ENCODE results near the gene F2RL3. TPM values are rescaled to one million over a fixed set of nuclear protein-coding genes. Genes with fewer than 3 reads are reported as not detected.
"Not testable (repeated sequence)": the region's sequence is repeated elsewhere in the genome, so short reads cannot be mapped to it uniquely, and the experiment has no call there.

The F2RL3 gene
- total RNA-seq, 4 donors from 2014 or later, result 1.3 to 12.9 (median 1.8) TPM

DNA sequence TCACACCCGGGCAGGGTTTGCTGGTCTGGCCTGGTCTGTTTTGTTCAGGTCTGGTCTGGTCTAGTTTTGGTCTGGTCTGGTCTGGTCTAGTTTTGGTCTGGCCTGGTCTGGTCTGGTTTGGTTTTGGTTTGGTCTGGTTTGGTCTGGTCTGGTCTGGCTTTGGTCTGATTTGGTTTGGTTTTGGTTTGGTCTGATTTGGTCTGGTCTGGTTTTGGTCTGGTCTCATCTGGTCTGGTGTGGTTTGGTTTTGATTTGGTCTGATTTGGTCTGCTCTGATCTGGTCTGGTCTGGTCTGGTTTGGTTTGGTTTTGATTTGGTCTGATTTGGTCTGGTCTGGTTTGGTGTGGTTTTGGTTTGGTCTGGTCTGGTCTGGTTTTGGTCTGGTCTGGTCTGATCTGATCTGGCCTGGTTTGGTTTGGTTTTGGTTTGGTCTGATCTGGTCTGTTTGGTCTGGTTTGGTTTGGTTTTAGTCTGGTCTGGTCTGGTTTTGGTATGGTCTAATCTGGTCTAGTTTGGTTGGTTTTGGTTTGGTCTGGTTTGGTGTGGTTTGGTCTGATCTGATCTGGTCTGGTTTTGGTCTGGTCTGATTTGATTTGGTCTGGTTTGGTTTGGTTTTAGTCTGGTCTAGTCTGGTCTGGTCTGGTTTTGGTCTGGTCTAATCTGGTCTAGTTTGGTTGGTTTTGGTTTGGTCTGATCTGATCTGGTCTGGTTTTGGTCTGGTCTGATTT is 14.4 kb upstream of the F2RL3 start:
- Histone ChIP-seq H3K27me3 (no peaks in the 10 kb centered on the region), H3K36me3 (peaks cover 2 to 84% (median 33%) of the 10 kb centered on the region in 3 donors)
- 88 to 90% methylated on average over 1 of the region's 1 CpG for WGBS, 2 donors

DNA sequence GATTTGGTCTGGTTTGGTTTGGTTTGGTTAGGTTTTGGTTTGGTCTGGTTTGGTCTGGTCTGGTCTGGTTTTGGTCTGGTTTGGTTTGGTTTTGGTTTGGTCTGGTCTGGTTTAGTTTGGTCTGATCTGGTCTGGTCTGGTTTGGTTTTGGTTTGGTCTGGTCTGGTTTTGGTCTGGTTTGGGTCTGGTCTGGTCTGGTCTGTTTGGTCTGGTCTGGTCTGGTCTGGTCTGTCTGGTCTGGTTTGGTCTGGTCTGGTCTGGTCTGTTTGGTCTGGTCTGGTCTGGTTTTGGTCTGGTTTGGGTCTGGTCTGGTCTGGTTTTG is 13.9 kb upstream of the F2RL3 start:
- not testable (repeated sequence) for DNase-seq (ENCODE audit: low spot score in 2 of 2); H3K27me3 ChIP-seq; H3K4me3 ChIP-seq; H3K9me3 ChIP-seq
- H3K4me1 ChIP-seq, result peaks cover 0 to 18% (median 0%) of the 10 kb centered on the region in 4 donors
- H3K27ac ChIP-seq, result peak overlapping the region in 1 of 4 donors; percentile 26
- H3K36me3 ChIP-seq, result peaks cover 2 to 84% (median 28%) of the 10 kb centered on the region in 3 donors

More for the DNA sequence above, 14.4 kb upstream of the F2RL3 start:
- no peak for TF ChIP-seq EP300 (IDR thresholded peaks at IDR 0.05)
- TF ChIP-seq POLR2A (IDR thresholded peaks at IDR 0.05), result no peak
- TF ChIP-seq CTCF (IDR thresholded peaks at IDR 0.05), result no peak
- H3K4me3 ChIP-seq, result no peak overlapping the region
- peaks cover 0 to 18% (median 0%) of the 10 kb centered on the region in 4 donors for H3K4me1 ChIP-seq
- peak overlapping the region in 2 of 4 donors; percentile 22 to 26 for H3K27ac ChIP-seq
- H3K9me3 ChIP-seq, result no peaks in the 10 kb centered on the region
- no peak for DNase-seq (ENCODE audit: low spot score in 2 of 2)

GRCh38 chr19:16875584-16876555 is 12.9 kb upstream of the F2RL3 start:
- peaks cover 0 to 18% (median 0%) of the 10 kb centered on the region in 4 donors for H3K4me1 ChIP-seq
- H3K27me3 ChIP-seq, result no peaks in the 10 kb centered on the region
- H3K27ac ChIP-seq, result no peak overlapping the region
- no peak for TF ChIP-seq EP300 (IDR thresholded peaks at IDR 0.05)
- TF ChIP-seq CTCF (IDR thresholded peaks at IDR 0.05), result no peak
- TF ChIP-seq POLR2A (IDR thresholded peaks at IDR 0.05), result no peak
- WGBS, 2 donors, result 89 to 95% methylated on average over 31 to 37 of the region's 39 CpGs
- H3K36me3 ChIP-seq, result peaks cover 2 to 84% (median 23%) of the 10 kb centered on the region in 3 donors
- no peak for DNase-seq (ENCODE audit: low spot score in 2 of 2)
- peaks cover 0 to 6% (median 0%) of the 10 kb centered on the region in 4 donors for H3K9me3 ChIP-seq
- no peak overlapping the region for H3K4me3 ChIP-seq

GRCh38 chr19:16876904-16877361 is 11.9 kb upstream of the F2RL3 start:
- TF ChIP-seq POLR2A (IDR thresholded peaks at IDR 0.05) (no peak), EP300 (IDR thresholded peaks at IDR 0.05) (no peak), CTCF (IDR thresholded peaks at IDR 0.05) (no peak)
- WGBS, 2 donors, result 71% methylated on average over 8 of the region's 12 CpGs; no CpG with 5 or more reads in 1 of the 2 donors
- Histone ChIP-seq H3K4me1 (peaks cover 0 to 18% (median 0%) of the 10 kb centered on the region in 4 donors), H3K27ac (no peak overlapping the region), H3K27me3 (no peaks in the 10 kb centered on the region), H3K9me3 (peaks cover 0 to 16% (median 0%) of the 10 kb centered on the region in 4 donors), H3K4me3 (no peak overlapping the region), H3K36me3 (peaks cover 2 to 80% (median 22%) of the 10 kb centered on the region in 3 donors)
- DNase-seq (ENCODE audit: low spot score in 2 of 2), result no peak

DNA sequence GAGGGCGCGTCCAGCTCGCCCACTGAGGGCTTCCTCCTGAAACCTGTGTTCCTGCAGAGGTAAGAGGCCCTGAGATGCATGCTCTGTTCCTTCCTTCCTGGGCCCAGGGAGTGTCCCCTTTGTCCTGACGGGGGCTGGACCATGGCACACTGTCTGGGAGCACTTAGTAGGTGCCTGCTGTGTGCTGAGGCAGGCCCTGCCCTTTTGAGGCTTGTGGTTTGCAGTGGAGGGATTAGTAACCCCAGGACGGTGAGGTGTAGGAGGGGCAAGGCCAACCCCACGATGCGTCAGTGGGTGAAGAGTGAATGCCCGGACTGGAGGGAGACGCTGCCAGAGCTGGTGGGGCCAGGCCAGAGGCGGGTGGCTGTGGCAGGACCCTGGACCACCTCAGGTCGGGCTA is 11.2 kb upstream of the F2RL3 start:
- no peak for DNase-seq (ENCODE audit: low spot score in 2 of 2)
- no peak for TF ChIP-seq POLR2A (IDR thresholded peaks at IDR 0.05)
- no peak for TF ChIP-seq CTCF (IDR thresholded peaks at IDR 0.05)
- TF ChIP-seq EP300 (IDR thresholded peaks at IDR 0.05), result no peak
- no peak overlapping the region for H3K27ac ChIP-seq
- peaks cover 0 to 18% (median 0%) of the 10 kb centered on the region in 4 donors for H3K4me1 ChIP-seq
- WGBS, 2 donors, result 81 to 89% methylated on average over 11 of the region's 11 CpGs
- peaks cover 2 to 73% (median 19%) of the 10 kb centered on the region in 3 donors for H3K36me3 ChIP-seq
- H3K9me3 ChIP-seq, result peaks cover 0 to 23% (median 0%) of the 10 kb centered on the region in 4 donors
- H3K27me3 ChIP-seq, result no peaks in the 10 kb centered on the region
- no peak overlapping the region for H3K4me3 ChIP-seq

Measured in tibial nerve (tissue), 4 donors.